HG02610 (cell line): ENCODE data around the gene PMPCA.

Experiments used
- ATAC-seq: cut with Tn5 transposase; IDR thresholded peaks from one replicate; pipeline ENCODE4 v1.9.1; 2021; ENCODE audit warnings: mild to moderate bottlenecking, moderate library complexity; ENCODE audit not compliant: unreplicated experiment

PMPCA gene

DNA sequence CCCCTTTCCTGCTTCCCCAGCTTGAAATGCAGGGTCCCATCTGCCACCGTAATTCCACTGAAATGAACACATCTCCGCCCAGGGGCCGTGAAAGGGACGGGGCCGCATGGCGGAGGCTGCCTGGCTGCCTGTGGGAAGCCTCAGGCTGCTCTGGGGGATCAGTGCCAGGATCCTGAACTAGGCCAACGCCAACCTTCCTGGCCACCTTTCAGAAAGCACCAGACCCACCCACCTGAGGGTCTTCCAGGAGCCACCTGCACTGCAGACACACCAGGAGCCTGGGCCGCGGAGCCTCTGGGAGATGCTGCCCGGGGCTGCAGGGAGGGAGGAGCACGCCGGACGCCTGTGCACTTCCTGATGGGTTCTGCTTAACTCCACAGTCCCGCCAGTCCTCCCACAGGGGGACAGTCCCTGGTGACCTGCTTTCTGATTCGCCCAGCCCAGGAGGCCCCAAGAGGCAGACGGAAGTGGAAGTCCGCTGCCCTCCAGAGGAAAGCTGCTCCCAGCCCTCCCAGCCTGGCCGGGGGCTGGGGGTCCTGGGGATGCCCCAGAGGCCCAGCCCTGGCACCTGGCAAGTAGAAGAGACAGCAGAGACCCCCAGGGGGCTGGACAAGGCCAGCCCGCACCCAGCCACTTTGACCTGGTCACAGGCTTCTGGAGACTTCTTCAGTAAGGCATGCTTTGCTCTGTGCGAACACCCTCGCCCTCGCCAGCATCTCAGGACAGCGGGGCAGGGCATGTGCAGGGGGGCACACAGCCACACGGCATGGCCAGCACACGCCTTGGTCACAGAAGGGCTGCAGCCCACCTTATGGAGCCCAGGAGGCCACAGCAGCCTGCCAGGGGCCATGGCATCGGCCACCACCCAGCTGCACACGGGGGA, 36.9 kb upstream of the PMPCA start, which contains the start of gene CARD9:
CARD9 (minus strand) TSS at position 370 of the 883 bp plus-strand sequence. CDS start 1,591 bp downstream, outside the sequence.
- no peak for ATAC-seq

- ATAC-seq, result no peak
Observed at GRCh38 chr9:136374183-136374575, 36.3 kb upstream of the PMPCA start.

- no peak for ATAC-seq
Observed at GRCh38 chr9:136375096-136375495, 35.4 kb upstream of the PMPCA start.

- no peak for ATAC-seq
Observed at GRCh38 chr9:136376457-136376856, 34.0 kb upstream of the PMPCA start.

DNA sequence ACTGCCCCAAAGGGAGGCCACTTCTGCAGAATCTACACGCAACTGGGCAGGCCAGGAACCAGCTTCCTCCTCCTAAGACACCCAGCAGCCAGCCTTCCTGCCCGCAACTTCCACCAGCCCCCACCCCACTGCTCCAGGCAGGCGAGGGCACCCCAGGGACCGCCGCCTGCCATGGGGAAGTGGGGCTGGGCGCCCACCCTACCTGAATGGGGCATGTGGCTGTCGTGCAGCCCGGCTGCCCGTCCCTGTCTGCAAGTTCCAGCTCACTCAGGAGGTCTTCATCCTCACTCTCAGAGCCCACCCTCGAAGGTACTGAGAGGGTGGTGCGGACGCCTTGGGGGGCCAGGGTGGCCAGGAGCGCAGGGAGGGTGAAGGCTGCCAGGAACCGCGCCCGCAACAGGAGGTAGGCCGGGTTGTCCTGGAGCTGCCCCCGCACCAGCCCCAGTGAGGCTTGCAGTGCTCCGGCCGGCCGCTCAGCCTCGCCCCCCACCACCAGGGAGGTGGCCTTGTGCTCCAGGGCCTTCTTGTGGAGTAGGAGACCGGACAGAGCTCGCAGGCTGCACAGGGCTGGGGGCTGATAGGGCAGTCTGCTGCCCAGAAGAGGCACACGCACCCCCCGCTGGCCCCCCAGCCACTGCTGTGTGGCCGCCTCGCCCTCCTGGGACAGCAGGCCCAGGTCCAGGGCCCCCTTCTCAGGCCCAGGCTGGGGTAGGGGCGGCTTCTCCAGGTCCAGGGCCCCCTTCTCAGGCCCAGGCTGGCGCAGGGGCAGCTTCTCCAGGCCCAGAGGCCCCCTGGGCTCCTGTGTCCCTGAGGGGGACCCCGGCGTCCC, 32.9 kb upstream of the PMPCA start:
- no peak for ATAC-seq

- ATAC-seq, result no peak
Observed at GRCh38 chr9:136378170-136379002, 32.1 kb upstream of the PMPCA start.

DNA sequence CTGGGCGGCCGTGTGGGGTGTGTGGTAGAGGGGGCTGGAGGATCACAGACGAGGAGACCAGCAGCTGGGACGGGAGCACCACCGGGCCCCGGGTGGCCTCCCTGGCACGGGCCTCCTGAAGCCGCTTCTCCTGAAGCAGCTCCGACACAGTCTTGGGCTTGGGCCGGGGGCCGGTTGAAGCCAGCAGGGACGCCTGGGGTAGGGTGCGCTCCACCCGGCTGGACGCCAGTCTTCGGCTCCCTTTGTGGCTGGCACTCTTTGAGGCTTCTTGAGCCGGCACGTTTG, 31.5 kb upstream of the PMPCA start:
- ATAC-seq, result no peak

- no peak for ATAC-seq
Observed at GRCh38 chr9:136379401-136379800, 31.1 kb upstream of the PMPCA start.

DNA sequence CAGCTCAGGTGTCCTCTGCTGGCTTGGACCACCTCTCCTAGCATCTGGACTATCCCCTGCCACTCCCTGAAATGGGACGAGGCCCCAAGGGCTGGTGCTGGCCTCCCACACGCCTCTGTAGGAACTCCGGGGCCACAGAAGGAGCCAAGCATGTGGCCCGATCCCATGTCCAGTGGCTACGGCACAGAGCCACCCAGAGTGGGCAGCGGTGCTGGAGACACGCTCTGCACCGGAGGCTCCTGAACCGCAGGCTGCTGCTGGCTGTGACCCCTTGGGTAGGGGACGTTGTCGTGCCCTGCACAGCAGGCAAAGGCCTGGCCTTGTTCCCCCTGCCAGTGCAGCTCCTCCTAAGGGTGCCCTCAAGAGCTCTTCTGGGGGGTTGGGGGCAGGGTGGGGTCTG, 30.6 kb upstream of the PMPCA start:
- no peak for ATAC-seq

DNA sequence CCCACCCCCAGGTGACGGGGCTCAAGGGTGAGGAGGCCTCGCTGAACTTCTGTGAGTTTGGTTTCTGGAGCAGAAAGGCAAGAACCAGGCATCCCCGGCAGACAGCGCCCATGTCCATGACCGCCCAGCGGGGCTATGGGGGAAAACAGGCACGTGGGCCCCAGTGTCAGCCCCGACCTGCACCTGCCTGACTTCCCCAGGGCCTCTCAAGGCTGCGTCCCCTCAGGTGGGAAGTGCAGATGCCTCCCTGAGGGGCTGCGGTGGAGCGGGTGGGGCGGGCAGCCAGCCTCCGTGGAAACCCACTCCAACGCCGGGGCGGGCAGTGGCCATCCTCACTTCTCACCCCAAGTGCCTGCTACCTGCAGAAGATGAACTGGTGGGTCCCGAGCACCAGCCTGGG, 30.1 kb upstream of the PMPCA start:
- no peak for ATAC-seq

- ATAC-seq, result no peak
Observed at GRCh38 chr9:136381311-136381710, 29.1 kb upstream of the PMPCA start.

GRCh38 chr9:136381966-136382513, 28.4 kb upstream of the PMPCA start:
- no peak for ATAC-seq

DNA sequence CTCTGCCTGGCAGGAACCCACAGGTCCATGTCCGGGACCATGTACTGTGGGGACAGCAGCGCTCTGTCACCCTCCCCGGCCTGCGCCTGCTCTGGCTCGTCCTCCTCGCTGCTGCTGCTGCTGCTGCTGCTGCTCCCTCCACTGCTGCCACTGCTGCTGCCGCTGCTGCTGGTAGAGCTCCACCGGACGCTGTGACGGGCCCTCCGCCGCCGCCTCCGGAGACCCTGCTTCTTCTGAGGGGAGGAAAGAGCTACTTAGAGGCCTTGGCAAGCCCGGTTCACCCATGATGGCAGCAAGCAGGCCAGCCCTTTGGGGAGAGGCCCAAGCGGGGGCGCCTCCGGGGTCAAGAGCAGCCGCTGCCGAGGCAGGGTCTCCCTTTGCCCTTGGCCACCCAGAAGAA, 27.0 kb upstream of the PMPCA start:
- ATAC-seq, result no peak

DNA sequence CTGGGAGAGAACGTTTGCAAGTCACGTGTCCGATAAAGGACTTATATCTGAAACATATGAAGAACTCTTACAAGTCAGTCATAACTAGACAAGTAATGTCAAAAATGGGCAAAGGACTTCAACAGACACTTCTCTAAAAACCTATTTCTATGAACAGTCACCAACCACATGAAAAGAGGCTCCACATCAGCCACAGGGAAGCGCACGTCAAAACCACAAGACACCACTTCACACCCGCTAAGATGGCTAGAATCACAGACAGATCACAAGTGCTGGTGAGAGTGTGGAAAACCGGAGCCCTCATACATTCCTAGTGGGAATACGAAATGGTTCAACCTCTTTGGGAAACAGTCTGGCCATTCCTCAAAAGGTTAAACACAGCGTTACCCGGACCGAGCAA, 25.4 kb upstream of the PMPCA start:
- ATAC-seq, result no peak

- ATAC-seq, result no peak
Observed at GRCh38 chr9:136386018-136386417, 24.4 kb upstream of the PMPCA start.

DNA sequence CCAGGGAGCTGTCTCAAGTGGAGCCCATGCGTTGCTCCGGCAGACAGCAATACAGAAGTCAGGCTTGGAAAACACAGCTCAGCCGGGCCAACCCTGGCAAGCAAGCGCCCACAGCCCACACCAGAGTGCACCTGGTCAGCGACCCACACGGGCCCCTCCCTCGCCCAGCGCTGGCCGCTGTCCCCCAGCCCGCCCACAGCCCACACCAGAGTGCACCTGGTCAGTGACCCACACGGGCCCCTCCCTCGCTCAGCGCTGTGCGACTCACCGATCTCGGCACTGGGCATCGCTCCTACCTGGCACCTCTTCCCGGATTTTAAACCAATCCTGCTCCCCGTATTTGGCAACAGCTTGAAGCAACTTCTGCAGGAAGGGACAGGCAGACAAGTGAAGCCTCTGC, 23.2 kb upstream of the PMPCA start:
- ATAC-seq, result no peak

- ATAC-seq, result no peak
Observed at GRCh38 chr9:136389396-136389795, 21.1 kb upstream of the PMPCA start.

GRCh38 chr9:136391737-136392537, 18.5 kb upstream of the PMPCA start:
- ATAC-seq, result no peak

- no peak for ATAC-seq
Observed at GRCh38 chr9:136392538-136393449, 17.7 kb upstream of the PMPCA start.
